Activated CD4-positive, alpha-beta T cell treated with anti-CD3 and anti-CD28 coated beads, Interleukin-2, amount 50 U/mL, for 16 hours (primary cell): ENCODE measurements around the gene BBS9.

Experiments
- DNase-seq: peaks from one replicate; pipeline ENCODE4 v3.0.0-alpha.2; 2020

The BBS9 gene

GRCh38 chr7:33628894-33629293 lies 499.5 kb downstream of the BBS9 start:
- DNase-seq = no peak

GRCh38 chr7:33630359-33630758 lies 501.0 kb downstream of the BBS9 start:
- no peak for DNase-seq

GRCh38 chr7:33632322-33632721 lies 503.0 kb downstream of the BBS9 start:
- DNase-seq = no peak

- no peak for DNase-seq
Observed at GRCh38 chr7:33632840-33633525, 503.6 kb downstream of the BBS9 start.

- no peak for DNase-seq
Observed at GRCh38 chr7:33634606-33635005, 505.2 kb downstream of the BBS9 start.

GRCh38 chr7:33636359-33636758 lies 507.0 kb downstream of the BBS9 start:
- no peak for DNase-seq

- no peak for DNase-seq
Observed at GRCh38 chr7:33639552-33640197, 510.3 kb downstream of the BBS9 start.

GRCh38 chr7:33640741-33641140 lies 511.4 kb downstream of the BBS9 start:
- no peak for DNase-seq

GRCh38 chr7:33642312-33642711 lies 512.9 kb downstream of the BBS9 start:
- no peak for DNase-seq

- DNase-seq = no peak
Observed at GRCh38 chr7:33643530-33643929, 514.2 kb downstream of the BBS9 start.

GRCh38 chr7:33644489-33644888 lies 515.1 kb downstream of the BBS9 start:
- DNase-seq = no peak

GRCh38 chr7:33645104-33645503 lies 515.7 kb downstream of the BBS9 start:
- no peak for DNase-seq

- DNase-seq = no peak
Observed at GRCh38 chr7:33646166-33646565, 516.8 kb downstream of the BBS9 start.

- DNase-seq = no peak
Observed at GRCh38 chr7:33646891-33647391, 517.6 kb downstream of the BBS9 start.

- DNase-seq = no peak
Observed at GRCh38 chr7:33649476-33650441, 520.4 kb downstream of the BBS9 start.

- no peak for DNase-seq
Observed at GRCh38 chr7:33650828-33651227, 521.5 kb downstream of the BBS9 start.

GRCh38 chr7:33651998-33652515 lies 522.7 kb downstream of the BBS9 start:
- no peak for DNase-seq

GRCh38 chr7:33654676-33655075 lies 525.3 kb downstream of the BBS9 start:
- DNase-seq = no peak
